PFSK-1 (cell line): ENCODE results near the gene MCM7.

ENCODE experiments used
- FOXP2 ChIP-seq: optimal IDR thresholded peaks from 2 replicates; pipeline ENCODE3; 2011; ENCODE audit warnings: borderline replicate concordance, control low read depth, inconsistent platforms; ENCODE audit not compliant: insufficient read depth; ENCODE audit errors: extremely low read length, extremely low read depth
- POLR2AphosphoS5 ChIP-seq: IDR thresholded peaks from 2 replicates; pipeline ENCODE4 v1.6.1; 2012; ENCODE audit warnings: low read depth, mild to moderate bottlenecking, control low read depth, low read length, moderate library complexity
- SIN3A ChIP-seq: IDR thresholded peaks from 2 replicates; pipeline ENCODE4 v1.6.1; 2012; ENCODE audit warnings: mild to moderate bottlenecking, low read length, moderate library complexity, borderline replicate concordance; ENCODE audit not compliant: insufficient read depth
- TAF1 ChIP-seq: IDR thresholded peaks from 2 replicates; pipeline ENCODE4 v1.6.1; 2012; ENCODE audit warnings: low read length, control low read depth, borderline replicate concordance; ENCODE audit not compliant: insufficient read depth
- TF ChIP-seq, protein P1 (sequence below), 2 experiments: IDR thresholded peaks; 2 replicates each; pipeline versions ENCODE4 v1.6.1 to v1.8.0; 2011 to 2012; ENCODE audit warnings: low read depth in 2 of 2, low read length in 2 of 2, control low read depth in 1 of 2, inconsistent platforms in 1 of 2, mild to moderate bottlenecking in 1 of 2, moderate library complexity in 1 of 2; ENCODE audit not compliant: insufficient read depth in 1 of 2

The MCM7 gene

DNA sequence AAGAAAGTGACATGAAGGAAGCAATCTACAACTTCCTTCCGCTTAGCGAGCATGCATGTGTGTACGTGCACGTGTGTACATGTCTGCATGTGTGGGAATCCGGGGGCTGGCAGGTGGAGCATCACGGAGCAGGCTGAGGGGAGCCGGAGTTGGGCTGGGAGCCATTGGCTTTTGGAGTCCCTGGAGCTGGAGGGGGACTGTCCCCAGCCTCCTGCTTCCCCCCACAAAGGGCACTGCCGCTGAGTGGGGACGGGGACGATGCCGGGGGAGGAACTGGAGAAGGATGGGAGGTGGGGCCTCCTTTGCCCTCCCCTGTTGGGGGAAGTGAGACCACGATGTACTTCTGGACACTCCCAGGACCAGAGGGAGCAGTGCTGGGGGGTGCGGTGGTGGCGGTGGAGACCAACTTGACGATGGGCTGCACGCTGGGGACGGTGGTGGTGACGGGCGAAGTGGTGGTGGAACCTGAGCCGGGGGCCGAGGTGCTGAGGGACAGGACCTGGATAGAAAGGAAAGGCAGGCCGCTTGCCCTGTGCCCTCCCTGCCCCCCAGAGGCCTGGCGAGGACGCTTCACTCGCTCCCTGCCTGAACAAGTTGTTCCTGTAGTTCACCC, 6.0 kb upstream of the MCM7 start:
- TF ChIP-seq FOXP2 (no peak), TAF1 (no peak), SIN3A (no peak), POLR2AphosphoS5 (no peak)
- TF ChIP-seq, protein P1, sequence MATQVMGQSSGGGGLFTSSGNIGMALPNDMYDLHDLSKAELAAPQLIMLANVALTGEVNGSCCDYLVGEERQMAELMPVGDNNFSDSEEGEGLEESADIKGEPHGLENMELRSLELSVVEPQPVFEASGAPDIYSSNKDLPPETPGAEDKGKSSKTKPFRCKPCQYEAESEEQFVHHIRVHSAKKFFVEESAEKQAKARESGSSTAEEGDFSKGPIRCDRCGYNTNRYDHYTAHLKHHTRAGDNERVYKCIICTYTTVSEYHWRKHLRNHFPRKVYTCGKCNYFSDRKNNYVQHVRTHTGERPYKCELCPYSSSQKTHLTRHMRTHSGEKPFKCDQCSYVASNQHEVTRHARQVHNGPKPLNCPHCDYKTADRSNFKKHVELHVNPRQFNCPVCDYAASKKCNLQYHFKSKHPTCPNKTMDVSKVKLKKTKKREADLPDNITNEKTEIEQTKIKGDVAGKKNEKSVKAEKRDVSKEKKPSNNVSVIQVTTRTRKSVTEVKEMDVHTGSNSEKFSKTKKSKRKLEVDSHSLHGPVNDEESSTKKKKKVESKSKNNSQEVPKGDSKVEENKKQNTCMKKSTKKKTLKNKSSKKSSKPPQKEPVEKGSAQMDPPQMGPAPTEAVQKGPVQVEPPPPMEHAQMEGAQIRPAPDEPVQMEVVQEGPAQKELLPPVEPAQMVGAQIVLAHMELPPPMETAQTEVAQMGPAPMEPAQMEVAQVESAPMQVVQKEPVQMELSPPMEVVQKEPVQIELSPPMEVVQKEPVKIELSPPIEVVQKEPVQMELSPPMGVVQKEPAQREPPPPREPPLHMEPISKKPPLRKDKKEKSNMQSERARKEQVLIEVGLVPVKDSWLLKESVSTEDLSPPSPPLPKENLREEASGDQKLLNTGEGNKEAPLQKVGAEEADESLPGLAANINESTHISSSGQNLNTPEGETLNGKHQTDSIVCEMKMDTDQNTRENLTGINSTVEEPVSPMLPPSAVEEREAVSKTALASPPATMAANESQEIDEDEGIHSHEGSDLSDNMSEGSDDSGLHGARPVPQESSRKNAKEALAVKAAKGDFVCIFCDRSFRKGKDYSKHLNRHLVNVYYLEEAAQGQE (IDR thresholded peaks at IDR 0.05; ENCODE audit: insufficient read depth in 1 of 2, low read depth in 2 of 2, low read length in 2 of 2) = no peak

DNA sequence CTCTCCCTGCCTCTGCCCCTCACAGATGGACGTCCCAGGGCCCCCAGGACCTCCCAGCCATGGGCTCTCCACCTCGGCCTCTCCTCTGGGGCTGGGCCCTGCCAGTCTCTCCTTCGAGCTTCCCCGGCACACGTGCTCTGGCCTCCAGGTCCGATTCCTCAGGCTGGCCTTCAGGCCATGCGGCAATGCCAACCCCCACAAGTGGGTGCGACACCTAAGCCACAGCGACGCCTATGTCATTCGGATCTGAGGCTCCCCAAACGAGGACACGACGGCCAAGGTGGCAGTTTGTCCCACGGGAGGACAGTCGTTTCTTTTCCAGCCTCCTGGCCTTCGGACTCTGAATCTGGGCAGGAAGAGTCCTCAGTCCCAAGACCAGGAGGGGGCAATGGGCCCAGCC, 5.4 kb upstream of the MCM7 start:
- TF ChIP-seq POLR2AphosphoS5 (no peak), FOXP2 (no peak), TAF1 (no peak), SIN3A (no peak)
- TF ChIP-seq, protein P1 (IDR thresholded peaks at IDR 0.05; ENCODE audit: insufficient read depth in 1 of 2, low read depth in 2 of 2, low read length in 2 of 2) = no peak

DNA sequence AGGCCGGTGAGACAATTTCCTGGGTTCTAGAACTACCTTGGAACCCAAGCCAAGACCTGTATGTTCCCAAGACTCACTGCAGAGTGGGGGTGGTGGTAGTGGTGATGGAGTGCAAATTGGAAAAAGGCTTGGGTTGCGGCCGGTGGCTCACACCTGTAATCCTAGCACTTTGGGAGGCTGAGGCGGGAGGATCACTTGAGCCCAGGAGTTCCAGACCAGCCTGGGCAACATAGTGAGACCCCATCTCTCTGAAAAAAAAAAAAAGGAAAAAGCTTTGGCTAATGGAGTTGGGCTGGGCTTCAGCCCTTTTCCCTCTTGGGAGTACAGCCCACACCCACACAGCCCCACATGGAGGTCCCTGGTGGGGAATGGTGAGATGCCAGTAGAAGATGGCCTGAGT, 4.3 kb upstream of the MCM7 start:
- TF ChIP-seq POLR2AphosphoS5 = no peak
- no peak for TF ChIP-seq FOXP2
- no peak for TF ChIP-seq TAF1
- TF ChIP-seq SIN3A = no peak
- TF ChIP-seq, protein P1 (IDR thresholded peaks at IDR 0.05; ENCODE audit: insufficient read depth in 1 of 2, low read depth in 2 of 2, low read length in 2 of 2) = no peak

DNA sequence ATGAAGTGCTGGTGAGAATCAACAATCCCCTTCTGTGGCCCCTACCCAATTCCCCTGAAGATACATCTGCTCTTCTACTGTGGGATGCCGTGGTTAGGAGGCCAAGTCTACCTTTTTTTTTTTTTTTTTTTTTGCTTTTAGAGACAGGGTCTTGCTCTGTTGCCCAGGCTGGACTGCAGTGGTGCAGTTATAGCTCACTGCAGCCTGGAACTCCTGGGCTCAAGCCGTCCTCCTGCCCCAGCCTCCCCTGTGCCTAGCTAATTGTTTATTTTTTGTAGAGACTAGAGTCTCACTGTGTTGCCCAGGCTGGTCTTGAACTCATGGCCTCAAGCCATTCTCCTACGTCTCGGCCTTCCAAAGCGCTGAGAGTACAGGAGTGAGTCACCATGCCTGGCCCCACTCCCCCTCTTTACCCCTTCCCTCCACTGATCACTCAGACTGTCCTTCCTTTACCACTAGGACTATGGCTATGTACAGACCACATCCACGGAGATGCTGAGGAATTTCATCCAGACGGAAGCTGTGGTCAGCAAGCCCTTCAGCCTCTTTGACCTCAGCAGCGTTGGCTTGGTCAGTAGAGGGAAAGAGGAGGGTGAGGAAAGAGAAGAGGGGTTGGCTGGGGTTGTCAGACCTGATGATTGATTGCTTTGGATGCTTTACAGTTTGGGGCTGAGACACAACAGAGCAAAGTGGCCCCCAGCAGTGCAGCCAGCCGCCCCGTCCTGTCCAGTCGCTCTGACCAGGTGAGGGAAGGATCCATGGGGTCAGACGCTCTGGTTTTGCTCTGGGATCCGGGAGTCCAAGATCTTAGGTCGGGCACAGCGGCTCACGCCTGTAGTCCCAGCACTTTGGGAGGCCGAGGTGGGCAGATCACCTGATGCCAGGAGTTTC, 2.0 kb upstream of the MCM7 start:
- TF ChIP-seq FOXP2 = no peak
- no peak for TF ChIP-seq SIN3A
- TF ChIP-seq, protein P1 (IDR thresholded peaks at IDR 0.05; ENCODE audit: insufficient read depth in 1 of 2, low read depth in 2 of 2, low read length in 2 of 2) = no peak
- TF ChIP-seq TAF1 = no peak
- no peak for TF ChIP-seq POLR2AphosphoS5
